Stimulated activated CD4-positive, alpha-beta T cell treated with anti-CD3 and anti-CD28 coated beads, Interleukin-1b, Interleukin-23, amount 100 ng/mL, for 1 hour (primary cell): Measurements from ENCODE around the gene CCDC187.
"Not testable (repeated sequence)": the region's sequence is repeated elsewhere in the genome, so short reads cannot be mapped to it uniquely, and the experiment has no call there.

Source experiments
- DNase-seq, 2 donors: peaks; one replicate each; pipeline ENCODE4 v3.0.0-alpha.2; 2020; ENCODE audit warnings: low read depth in 2 of 2

The CCDC187 gene

GRCh38 chr9:136267261-136268111 is 36.4 kb downstream of the CCDC187 start:
- DNase-seq = peak; percentile 71 to 72

- DNase-seq = not testable (repeated sequence)
Measured at GRCh38 chr9:136266641-136267040, 37.3 kb downstream of the CCDC187 start.

GRCh38 chr9:136265561-136266355 is 38.1 kb downstream of the CCDC187 start:
- no peak for DNase-seq

- no peak for DNase-seq
Measured at GRCh38 chr9:136264441-136265405, 39.2 kb downstream of the CCDC187 start.

GRCh38 chr9:136264031-136264430 is 39.9 kb downstream of the CCDC187 start:
- no peak for DNase-seq

GRCh38 chr9:136262671-136263178 is 41.2 kb downstream of the CCDC187 start:
- DNase-seq = no peak

- DNase-seq = no peak
Measured at GRCh38 chr9:136261686-136262430, 42.0 kb downstream of the CCDC187 start.

- DNase-seq = no peak
Measured at GRCh38 chr9:136260936-136261472, 42.9 kb downstream of the CCDC187 start.

- DNase-seq = no peak
Measured at GRCh38 chr9:136260521-136260920, 43.4 kb downstream of the CCDC187 start.

GRCh38 chr9:136259836-136260235 is 44.1 kb downstream of the CCDC187 start:
- DNase-seq = no peak

- no peak for DNase-seq
Measured at GRCh38 chr9:136259517-136259813, 44.4 kb downstream of the CCDC187 start.

GRCh38 chr9:136258786-136259516 is 44.9 kb downstream of the CCDC187 start:
- no peak for DNase-seq

- no peak for DNase-seq
Measured at GRCh38 chr9:136258299-136258625, 45.6 kb downstream of the CCDC187 start.

- no peak for DNase-seq
Measured at GRCh38 chr9:136257381-136258298, 46.3 kb downstream of the CCDC187 start.

GRCh38 chr9:136255896-136256890 is 47.7 kb downstream of the CCDC187 start:
- DNase-seq = no peak

GRCh38 chr9:136255166-136255538 is 48.7 kb downstream of the CCDC187 start:
- DNase-seq = no peak

- DNase-seq = no peak
Measured at GRCh38 chr9:136254381-136255165, 49.3 kb downstream of the CCDC187 start.
